ENCODE data around the gene CHD3.

CHD3 gene

GRCh38 chr17:7888184-7888920 lies at the start of gene CHD3:
Gene CHD3 (plus strand): TSS chr17:7888789. CDS start chr17:7889001, 212 bp downstream.
- DNase-seq, result peak; percentile 78

- DNase-seq, result no peak
Observed at GRCh38 chr17:7839190-7839875, 49.3 kb upstream of the CHD3 start.

GRCh38 chr17:7839876-7840261 lies 48.7 kb upstream of the CHD3 start:
- DNase-seq, result peak; percentile 50

- no peak for DNase-seq
Observed at GRCh38 chr17:7840441-7840840, 48.1 kb upstream of the CHD3 start.

GRCh38 chr17:7840875-7841274 lies 47.7 kb upstream of the CHD3 start:
- DNase-seq, result no peak

GRCh38 chr17:7841396-7841914 lies 47.1 kb upstream of the CHD3 start:
- DNase-seq, result peak; percentile 93

- DNase-seq, result peak; percentile 89
Observed at GRCh38 chr17:7841915-7842379, 46.6 kb upstream of the CHD3 start.

- peak; percentile 96 for DNase-seq
Observed at GRCh38 chr17:7842380-7843256, 46.0 kb upstream of the CHD3 start.

- no peak for DNase-seq
Observed at GRCh38 chr17:7843257-7843535, 45.4 kb upstream of the CHD3 start.

- DNase-seq, result peak; percentile 93
Observed at GRCh38 chr17:7843536-7844291, 44.9 kb upstream of the CHD3 start.

GRCh38 chr17:7844292-7845154 lies 44.1 kb upstream of the CHD3 start:
- peak; percentile 88 for DNase-seq

- DNase-seq, result no peak
Observed at GRCh38 chr17:7845359-7846062, 43.1 kb upstream of the CHD3 start.

GRCh38 chr17:7846063-7846735 lies 42.4 kb upstream of the CHD3 start:
- no peak for DNase-seq

- no peak for DNase-seq
Observed at GRCh38 chr17:7846765-7847661, 41.6 kb upstream of the CHD3 start.

- DNase-seq, result no peak
Observed at GRCh38 chr17:7848131-7848579, 40.4 kb upstream of the CHD3 start.

GRCh38 chr17:7848739-7849129 lies 39.9 kb upstream of the CHD3 start:
- DNase-seq, result no peak

- DNase-seq, result no peak
Observed at GRCh38 chr17:7849130-7849750, 39.3 kb upstream of the CHD3 start.

GRCh38 chr17:7849751-7850504 lies 38.7 kb upstream of the CHD3 start:
- no peak for DNase-seq

All from activated CD4-positive, alpha-beta T cell treated with anti-CD3 and anti-CD28 coated beads for 48 hours (primary cell).